Measurements from ENCODE around the gene RAB3IL1. TPM values are rescaled to one million over a fixed set of nuclear protein-coding genes. Genes with fewer than 3 reads are reported as not detected.

RAB3IL1 gene
- total and polyA plus RNA-seq, 2 donors (not counting 1 experiment from before 2014, with no cell fraction given), result 9.6 to 13.4 TPM

- peaks cover 9% of the 10 kb centered on the region for H3K4me1 ChIP-seq (ENCODE audit: control insufficient read depth, extremely low read depth, insufficient read depth, low read length)
- H4K20me1 ChIP-seq (ENCODE audit: control insufficient read depth, extremely low read depth, insufficient read depth, low read length), result peaks cover 6% of the 10 kb centered on the region
- H3K9ac ChIP-seq (ENCODE audit: insufficient read depth, low read length), result no peak overlapping the region
- peak overlapping the region; percentile 12 for H3K27ac ChIP-seq (ENCODE audit: insufficient read depth, low read length)
- H3K4me2 ChIP-seq (ENCODE audit: extremely low read depth, insufficient read depth, low read length), result no peak overlapping the region
- peaks cover 26% of the 10 kb centered on the region for H3K79me2 ChIP-seq (ENCODE audit: control insufficient read depth, insufficient read depth, low read length)
- no peak overlapping the region for H2AFZ ChIP-seq (ENCODE audit: low read length)
- no peaks in the 10 kb centered on the region for H3K27me3 ChIP-seq (ENCODE audit: control insufficient read depth, insufficient read depth, low read length)
- TF ChIP-seq EZH2 (IDR thresholded peaks at IDR 0.05; ENCODE audit: low read length, missing control alignments), result no peak
- no peak for TF ChIP-seq CTCF (conservative IDR thresholded peaks at IDR 0.05 in 1 of 2, IDR thresholded peaks at IDR 0.05 in 1 of 2; ENCODE audit: low read depth in 1 of 2, low read length in 2 of 2)
- no peaks in the 10 kb centered on the region for H3K9me3 ChIP-seq (ENCODE audit: control insufficient read depth, insufficient read depth, low read depth, low read length)
- peaks cover 15% of the 10 kb centered on the region for H3K36me3 ChIP-seq (ENCODE audit: control insufficient read depth, insufficient read depth, low read length)
- no peak overlapping the region for H3K4me3 ChIP-seq (replicated peaks in 1 of 4; ENCODE audit: control extremely low read depth in 1 of 4, insufficient read depth in 1 of 4, low read depth in 3 of 4, low read length in 4 of 4)
- peak in 1 of 2 donors; percentile 54 for DNase-seq (ENCODE audit: low read depth in 2 of 2)
These were observed 45.0 kb upstream of the RAB3IL1 start for GRCh38 chr11:61962213-61963015.

- H3K4me3 ChIP-seq (replicated peaks in 1 of 4; ENCODE audit: control extremely low read depth in 1 of 4, insufficient read depth in 1 of 4, low read depth in 3 of 4, low read length in 4 of 4), result no peak overlapping the region
- H3K9ac ChIP-seq (ENCODE audit: insufficient read depth, low read length), result no peak overlapping the region
- H3K27ac ChIP-seq (ENCODE audit: insufficient read depth, low read length), result peak overlapping the region; percentile 12
- DNase-seq (ENCODE audit: low read depth in 2 of 2), result peak in 1 of 2 donors; percentile 82
- peaks cover 5% of the 10 kb centered on the region for H4K20me1 ChIP-seq (ENCODE audit: control insufficient read depth, extremely low read depth, insufficient read depth, low read length)
- H3K4me1 ChIP-seq (ENCODE audit: control insufficient read depth, extremely low read depth, insufficient read depth, low read length), result peaks cover 9% of the 10 kb centered on the region
- H3K36me3 ChIP-seq (ENCODE audit: control insufficient read depth, insufficient read depth, low read length), result peaks cover 15% of the 10 kb centered on the region
- no peaks in the 10 kb centered on the region for H3K9me3 ChIP-seq (ENCODE audit: control insufficient read depth, insufficient read depth, low read depth, low read length)
- H3K79me2 ChIP-seq (ENCODE audit: control insufficient read depth, insufficient read depth, low read length), result peaks cover 21% of the 10 kb centered on the region
- no peak overlapping the region for H3K4me2 ChIP-seq (ENCODE audit: extremely low read depth, insufficient read depth, low read length)
- no peaks in the 10 kb centered on the region for H3K27me3 ChIP-seq (ENCODE audit: control insufficient read depth, insufficient read depth, low read length)
- H2AFZ ChIP-seq (ENCODE audit: low read length), result no peak overlapping the region
- TF ChIP-seq EZH2 (IDR thresholded peaks at IDR 0.05; ENCODE audit: low read length, missing control alignments), result no peak
- no peak for TF ChIP-seq CTCF (conservative IDR thresholded peaks at IDR 0.05 in 1 of 2, IDR thresholded peaks at IDR 0.05 in 1 of 2; ENCODE audit: low read depth in 1 of 2, low read length in 2 of 2)
These were observed 44.3 kb upstream of the RAB3IL1 start for GRCh38 chr11:61961570-61962212.

GRCh38 chr11:61960532-61960931 lies 43.2 kb upstream of the RAB3IL1 start:
- Histone ChIP-seq H3K27me3 (ENCODE audit: control insufficient read depth, insufficient read depth, low read length) (no peaks in the 10 kb centered on the region), H3K9ac (ENCODE audit: insufficient read depth, low read length) (no peak overlapping the region), H3K27ac (ENCODE audit: insufficient read depth, low read length) (no peak overlapping the region), H2AFZ (ENCODE audit: low read length) (no peak overlapping the region), H3K4me3 (replicated peaks in 1 of 4; ENCODE audit: control extremely low read depth in 1 of 4, insufficient read depth in 1 of 4, low read depth in 3 of 4, low read length in 4 of 4) (no peak overlapping the region), H4K20me1 (ENCODE audit: control insufficient read depth, extremely low read depth, insufficient read depth, low read length) (peaks cover 2% of the 10 kb centered on the region), H3K4me1 (ENCODE audit: control insufficient read depth, extremely low read depth, insufficient read depth, low read length) (peaks cover 9% of the 10 kb centered on the region), H3K36me3 (ENCODE audit: control insufficient read depth, insufficient read depth, low read length) (peaks cover 13% of the 10 kb centered on the region), H3K79me2 (ENCODE audit: control insufficient read depth, insufficient read depth, low read length) (peaks cover 10% of the 10 kb centered on the region), H3K9me3 (ENCODE audit: control insufficient read depth, insufficient read depth, low read depth, low read length) (no peaks in the 10 kb centered on the region), H3K4me2 (ENCODE audit: extremely low read depth, insufficient read depth, low read length) (no peak overlapping the region)
- DNase-seq (ENCODE audit: low read depth in 2 of 2), result no peak
- TF ChIP-seq EZH2 (IDR thresholded peaks at IDR 0.05; ENCODE audit: low read length, missing control alignments) (no peak), CTCF (conservative IDR thresholded peaks at IDR 0.05 in 1 of 2, IDR thresholded peaks at IDR 0.05 in 1 of 2; ENCODE audit: low read depth in 1 of 2, low read length in 2 of 2) (no peak)
